ENCODE data around the gene POT1. TPM values are rescaled to one million over a fixed set of nuclear protein-coding genes. Genes with fewer than 3 reads are reported as not detected.

The POT1 gene
- total RNA-seq, 1 experiment from 2014 or later = 31.1 TPM

DNA sequence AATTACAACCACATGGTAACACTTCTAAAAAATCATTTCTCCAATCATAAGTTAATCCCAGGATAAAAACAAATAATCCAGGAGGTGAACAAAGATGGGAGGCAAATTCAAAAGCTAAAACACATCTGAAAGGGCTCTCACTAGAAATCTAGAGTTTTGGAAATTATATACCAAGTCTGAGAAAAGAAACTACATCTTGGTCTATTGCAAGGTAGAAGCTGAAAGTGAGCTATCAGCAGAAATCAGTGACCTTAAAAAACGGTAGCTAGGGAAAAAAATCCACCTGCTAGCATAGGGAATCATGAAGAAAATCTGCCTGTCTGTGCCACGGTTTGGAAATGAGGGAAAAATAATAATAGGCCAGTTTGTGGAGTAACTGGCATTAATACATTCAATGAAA lies 50.5 kb downstream of the POT1 start:
- no peak overlapping the region for H3K27ac Mint-ChIP-seq (ENCODE audit: unreplicated experiment)
- no peaks in the 10 kb centered on the region for H3K27me3 Mint-ChIP-seq (ENCODE audit: unreplicated experiment)
- no peaks in the 10 kb centered on the region for H3K9me3 Mint-ChIP-seq (ENCODE audit: low read depth, unreplicated experiment)
- no peaks in the 10 kb centered on the region for H3K4me1 Mint-ChIP-seq (ENCODE audit: low read depth, unreplicated experiment)
- TF ChIP-seq CTCF (IDR thresholded peaks at IDR 0.05; ENCODE audit: unreplicated experiment) = no peak
- DNase-seq = no peak
- H3K36me3 Mint-ChIP-seq (ENCODE audit: insufficient read depth, unreplicated experiment) = no peaks in the 10 kb centered on the region
- no TSS peak for BruUV-seq (replicated peaks)
- intact Hi-C loops (cut with micrococcal nuclease; ENCODE audit: unreplicated experiment) = no loop called here
- H3K4me3 Mint-ChIP-seq (ENCODE audit: low read depth, unreplicated experiment) = no peak overlapping the region
- CTCF ChIA-PET = no interaction called here

DNA sequence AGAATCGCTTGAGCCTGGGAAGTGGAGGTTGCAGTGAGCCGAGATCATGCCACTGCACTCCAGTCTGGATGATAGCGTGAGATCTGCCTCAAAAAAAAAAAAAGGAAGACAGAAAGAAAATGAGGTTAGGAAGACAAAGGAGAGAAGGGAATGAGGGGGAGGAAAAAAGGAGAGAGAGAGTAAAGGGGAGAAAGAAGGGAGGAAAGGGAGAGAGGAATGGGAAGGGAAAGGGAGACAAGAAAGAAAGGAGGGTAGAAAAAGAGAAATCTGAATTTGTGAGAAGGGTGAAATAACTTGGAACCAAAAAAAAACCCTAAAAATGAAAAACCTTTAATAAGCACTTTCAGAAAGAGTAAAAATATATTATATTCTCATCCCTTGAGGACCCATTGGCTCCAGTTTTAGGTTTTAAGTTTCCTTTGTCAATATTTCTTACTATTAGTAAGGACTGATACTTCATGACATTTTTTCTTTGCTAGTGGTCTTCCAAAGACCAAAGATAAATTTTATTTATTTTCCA lies 54.9 kb downstream of the POT1 start:
- Mint-ChIP-seq H3K4me3 (ENCODE audit: low read depth, unreplicated experiment) (no peak overlapping the region), H3K27me3 (ENCODE audit: unreplicated experiment) (no peaks in the 10 kb centered on the region), H3K27ac (ENCODE audit: unreplicated experiment) (no peak overlapping the region), H3K36me3 (ENCODE audit: insufficient read depth, unreplicated experiment) (no peaks in the 10 kb centered on the region), H3K9me3 (ENCODE audit: low read depth, unreplicated experiment) (no peaks in the 10 kb centered on the region), H3K4me1 (ENCODE audit: low read depth, unreplicated experiment) (no peaks in the 10 kb centered on the region)
- BruUV-seq (replicated peaks) = no TSS peak
- CTCF ChIA-PET = no interaction called here
- intact Hi-C loops (cut with micrococcal nuclease; ENCODE audit: unreplicated experiment) = no loop called here
- no peak for TF ChIP-seq CTCF (IDR thresholded peaks at IDR 0.05; ENCODE audit: unreplicated experiment)
- DNase-seq = no peak

DNA sequence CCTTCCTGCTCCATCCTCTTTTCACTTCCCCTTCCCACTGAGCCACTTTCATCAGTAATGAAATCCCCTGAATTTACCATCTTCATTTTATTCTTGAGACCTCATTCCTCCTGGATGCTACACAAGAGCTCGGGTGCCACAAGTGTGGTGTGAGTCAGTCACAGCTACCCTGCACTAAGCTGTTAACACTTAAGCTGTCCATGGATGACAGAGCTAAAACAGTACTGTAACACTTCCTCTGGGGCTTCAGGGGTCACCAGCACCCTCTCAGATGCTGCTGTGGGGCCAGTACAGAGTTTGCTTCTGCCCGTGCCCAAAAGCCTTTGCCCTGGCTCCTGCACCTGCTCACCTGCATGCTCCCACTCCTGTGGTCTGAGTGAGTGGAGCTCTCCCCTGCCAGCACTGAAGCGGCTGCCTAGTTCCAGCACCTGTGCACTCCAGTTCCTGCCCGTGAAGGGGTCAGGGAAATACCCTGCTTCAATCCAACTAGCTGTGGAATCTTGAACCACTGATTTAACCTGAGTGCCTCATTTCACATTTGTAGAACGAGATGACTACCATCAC lies 71.9 kb downstream of the POT1 start:
- Mint-ChIP-seq H3K9me3 (ENCODE audit: low read depth, unreplicated experiment) (no peaks in the 10 kb centered on the region), H3K27me3 (ENCODE audit: unreplicated experiment) (no peaks in the 10 kb centered on the region), H3K36me3 (ENCODE audit: insufficient read depth, unreplicated experiment) (peaks cover 4% of the 10 kb centered on the region), H3K4me1 (ENCODE audit: low read depth, unreplicated experiment) (peaks cover 8% of the 10 kb centered on the region), H3K4me3 (ENCODE audit: low read depth, unreplicated experiment) (no peak overlapping the region), H3K27ac (ENCODE audit: unreplicated experiment) (no peak overlapping the region)
- BruUV-seq (replicated peaks) = no TSS peak
- intact Hi-C loops (cut with micrococcal nuclease; ENCODE audit: unreplicated experiment) = loop anchor here (2.0 to 5.0 kb wide), 2 partner anchors 135 to 757 kb away; no protein-coding TSS in a partner anchor
- CTCF ChIA-PET = interaction anchor here (0.6 to 0.7 kb wide), 2 partner anchors 412 to 891 kb away, joined by 3 to 7 read pairs; no protein-coding TSS in a partner anchor
- no peak for TF ChIP-seq CTCF (IDR thresholded peaks at IDR 0.05; ENCODE audit: unreplicated experiment)
- DNase-seq = no peak

- peaks cover 8% of the 10 kb centered on the region for H3K4me1 Mint-ChIP-seq (ENCODE audit: low read depth, unreplicated experiment)
- no peaks in the 10 kb centered on the region for H3K9me3 Mint-ChIP-seq (ENCODE audit: low read depth, unreplicated experiment)
- no TSS peak for BruUV-seq (replicated peaks)
- peak; percentile 18 for TF ChIP-seq CTCF (IDR thresholded peaks at IDR 0.05; ENCODE audit: unreplicated experiment)
- intact Hi-C loops (cut with micrococcal nuclease; ENCODE audit: unreplicated experiment) = loop anchor here (1.0 to 5.0 kb wide), 3 partner anchors 136 to 756 kb away; no protein-coding TSS in a partner anchor
- no peaks in the 10 kb centered on the region for H3K27me3 Mint-ChIP-seq (ENCODE audit: unreplicated experiment)
- DNase-seq = no peak
- H3K27ac Mint-ChIP-seq (ENCODE audit: unreplicated experiment) = no peak overlapping the region
- peaks cover 4% of the 10 kb centered on the region for H3K36me3 Mint-ChIP-seq (ENCODE audit: insufficient read depth, unreplicated experiment)
- CTCF ChIA-PET = no interaction called here
- H3K4me3 Mint-ChIP-seq (ENCODE audit: low read depth, unreplicated experiment) = no peak overlapping the region
Observed at GRCh38 chr7:124856299-124856888, 73.2 kb downstream of the POT1 start.
